GM12874 (cell line): ENCODE data around the gene CLIP2.

ENCODE experiments used
- CTCF ChIP-seq: IDR thresholded peaks from 2 replicates; pipeline ENCODE4 v1.5.1; 2011; ENCODE audit warnings: low read depth, mild to moderate bottlenecking, control low read depth, low read length, moderate library complexity; ENCODE audit not compliant: insufficient read depth

CLIP2 gene

GRCh38 chr7:74452748-74453321, 163.6 kb downstream of the CLIP2 start:
- TF ChIP-seq CTCF = no peak

- no peak for TF ChIP-seq CTCF
Measured at GRCh38 chr7:74453322-74454011, 164.3 kb downstream of the CLIP2 start, which contains the start of gene GTF2IRD1. Gene GTF2IRD1, plus strand, starts transcription at chr7:74453906. Its CDS starts 54,175 bp downstream, at chr7:74508081.

GRCh38 chr7:74454021-74454924, 165.1 kb downstream of the CLIP2 start:
- TF ChIP-seq CTCF = no peak

- TF ChIP-seq CTCF = no peak
Measured at GRCh38 chr7:74454925-74455288, 165.7 kb downstream of the CLIP2 start.

GRCh38 chr7:74455291-74455804, 166.1 kb downstream of the CLIP2 start:
- no peak for TF ChIP-seq CTCF
